OCI-LY3 (cell line): ENCODE data around the gene SLC12A8.

Experiments used
- EZH2phosphoT487 ChIP-seq: fragments of 200-600 bp; shearing (Covaris generic); IDR thresholded peaks from 2 replicates; pipeline ENCODE4 v1.6.1; 2018; ENCODE audit warnings: antibody characterized with exemption, mixed run types, low read depth
- TF ChIP-seq, protein P1 (sequence below): fragments of 200-600, 300-600 bp; sonication (generic); IDR thresholded peaks from 2 replicates; pipeline ENCODE4 v1.5.1; 2014; ENCODE audit warnings: antibody characterized with exemption, low read length, low read depth

DNA sequence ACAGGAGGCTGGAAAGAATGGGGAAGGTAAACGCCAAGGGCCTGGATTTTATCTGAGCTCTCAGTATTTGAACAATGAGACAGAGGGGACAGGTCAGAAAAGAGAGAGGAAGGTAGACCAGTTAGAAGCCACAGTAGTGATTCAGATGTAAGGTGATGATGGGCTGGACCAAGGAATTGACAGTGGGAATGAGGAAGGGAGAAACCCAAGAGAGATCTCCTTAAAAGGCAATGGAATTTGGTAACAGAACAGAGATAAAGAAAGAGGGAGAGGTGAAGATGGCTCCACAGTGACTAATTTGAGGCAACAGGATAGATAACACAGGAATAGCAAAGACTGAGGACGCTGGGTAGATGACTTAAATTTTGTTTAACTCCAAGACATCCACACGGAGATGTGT is 145.3 kb downstream of the SLC12A8 start:
- TF ChIP-seq, protein P1, sequence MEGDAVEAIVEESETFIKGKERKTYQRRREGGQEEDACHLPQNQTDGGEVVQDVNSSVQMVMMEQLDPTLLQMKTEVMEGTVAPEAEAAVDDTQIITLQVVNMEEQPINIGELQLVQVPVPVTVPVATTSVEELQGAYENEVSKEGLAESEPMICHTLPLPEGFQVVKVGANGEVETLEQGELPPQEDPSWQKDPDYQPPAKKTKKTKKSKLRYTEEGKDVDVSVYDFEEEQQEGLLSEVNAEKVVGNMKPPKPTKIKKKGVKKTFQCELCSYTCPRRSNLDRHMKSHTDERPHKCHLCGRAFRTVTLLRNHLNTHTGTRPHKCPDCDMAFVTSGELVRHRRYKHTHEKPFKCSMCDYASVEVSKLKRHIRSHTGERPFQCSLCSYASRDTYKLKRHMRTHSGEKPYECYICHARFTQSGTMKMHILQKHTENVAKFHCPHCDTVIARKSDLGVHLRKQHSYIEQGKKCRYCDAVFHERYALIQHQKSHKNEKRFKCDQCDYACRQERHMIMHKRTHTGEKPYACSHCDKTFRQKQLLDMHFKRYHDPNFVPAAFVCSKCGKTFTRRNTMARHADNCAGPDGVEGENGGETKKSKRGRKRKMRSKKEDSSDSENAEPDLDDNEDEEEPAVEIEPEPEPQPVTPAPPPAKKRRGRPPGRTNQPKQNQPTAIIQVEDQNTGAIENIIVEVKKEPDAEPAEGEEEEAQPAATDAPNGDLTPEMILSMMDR, result no peak
- no peak for TF ChIP-seq EZH2phosphoT487
